Globus pallidus (tissue), 1 donor: ENCODE measurements around the gene KCNAB2.

Experiments used
- DNase-seq: peaks from one replicate; pipeline ENCODE4 v3.0.0-alpha.2; 2015; ENCODE audit warnings: low spot score

Gene KCNAB2

GRCh38 chr1:6030547-6031261 lies 15.0 kb upstream of the KCNAB2 start:
- no peak for DNase-seq

GRCh38 chr1:6033124-6033523 lies 12.6 kb upstream of the KCNAB2 start:
- DNase-seq, result no peak

GRCh38 chr1:6033986-6034749 lies 11.5 kb upstream of the KCNAB2 start:
- no peak for DNase-seq

GRCh38 chr1:6034750-6035096 lies 11.0 kb upstream of the KCNAB2 start:
- no peak for DNase-seq

GRCh38 chr1:6035303-6035702 lies 10.4 kb upstream of the KCNAB2 start:
- DNase-seq, result no peak

GRCh38 chr1:6035719-6036118 lies 10.0 kb upstream of the KCNAB2 start:
- no peak for DNase-seq

GRCh38 chr1:6037338-6037762 lies 8.3 kb upstream of the KCNAB2 start:
- DNase-seq, result no peak

GRCh38 chr1:6038603-6039002 lies 7.1 kb upstream of the KCNAB2 start:
- no peak for DNase-seq

- DNase-seq, result no peak
Observed at GRCh38 chr1:6039031-6039430, 6.7 kb upstream of the KCNAB2 start.

GRCh38 chr1:6040444-6040843 lies 5.2 kb upstream of the KCNAB2 start:
- no peak for DNase-seq

- no peak for DNase-seq
Observed at GRCh38 chr1:6040861-6041415, 4.8 kb upstream of the KCNAB2 start.

GRCh38 chr1:6041432-6042062 lies 4.1 kb upstream of the KCNAB2 start:
- no peak for DNase-seq

- no peak for DNase-seq
Observed at GRCh38 chr1:6043561-6043960, 2.1 kb upstream of the KCNAB2 start.

- DNase-seq, result no peak
Observed at GRCh38 chr1:6044481-6045109, 1.1 kb upstream of the KCNAB2 start.

GRCh38 chr1:6045110-6045502 lies 582 bp upstream of the KCNAB2 start:
- no peak for DNase-seq

GRCh38 chr1:6046279-6046678 lies 591 bp downstream of the KCNAB2 start:
- no peak for DNase-seq

GRCh38 chr1:6048179-6048867 lies 2.6 kb downstream of the KCNAB2 start:
- no peak for DNase-seq

GRCh38 chr1:6049419-6049818 lies 3.7 kb downstream of the KCNAB2 start:
- DNase-seq, result no peak

GRCh38 chr1:6051423-6051822 lies 5.7 kb downstream of the KCNAB2 start:
- no peak for DNase-seq

- DNase-seq, result peak; percentile 57
Observed at GRCh38 chr1:6052543-6053205, 7.0 kb downstream of the KCNAB2 start.

GRCh38 chr1:6053206-6053546 lies 7.5 kb downstream of the KCNAB2 start:
- DNase-seq, result no peak
